Caco-2 (cell line): ENCODE data around the gene ZNF862. TPM values are rescaled to one million over a fixed set of nuclear protein-coding genes. Genes with fewer than 3 reads are reported as not detected.

Source experiments
- BruUV-seq: library from RNA; stranded (reverse); fragments of 400-500 nt; replicated peaks from 2 replicates; lab custom pipeline; 2021; lab: Mats Ljungman, UMichigan
- CTCF ChIA-PET: fragments of 300-600 bp; sonication (Branson Sonifier 250); formaldehyde crosslinking; loops from one replicate; lab custom pipeline; 2022; ENCODE audit warnings: antibody characterized with exemption; lab: Charles Lee
- POLR2A ChIA-PET: fragments of 300-600 bp; sonication (Branson Sonifier 250); formaldehyde crosslinking; loops from one replicate; lab custom pipeline; 2022; ENCODE audit warnings: antibody characterized with exemption; lab: Charles Lee
- DNase-seq, 2 experiments: peaks; one replicate each; pipeline versions ENCODE4 v3.0.0 to v3.0.0-alpha.2; 2020 to 2022
- H3K27me3 ChIP-seq: replicated peaks from 2 replicates; pipeline ENCODE4 v1.6.0; 2011; ENCODE audit warnings: low read length; ENCODE audit not compliant: control insufficient read depth, insufficient read depth
- H3K36me3 ChIP-seq: 2 replicates; pipeline ENCODE4 v1.5.1; 2011; ENCODE audit warnings: low read length; ENCODE audit not compliant: control insufficient read depth, insufficient read depth
- H3K4me1 ChIP-seq: fragments of 250-450 bp; sonication (Bioruptor Pico); 2 replicates; pipeline ENCODE4 v1.5.1; 2020; ENCODE audit warnings: mild to moderate bottlenecking
- H3K4me3 ChIP-seq: 2 replicates; pipeline ENCODE4 v1.5.1; 2011; ENCODE audit warnings: low read depth, mild to moderate bottlenecking, control low read depth, low read length
- H3K9me3 ChIP-seq: fragments of 250-450 bp; sonication (Bioruptor Pico); 2 replicates; pipeline ENCODE4 v1.5.1; 2020; ENCODE audit warnings: mild to moderate bottlenecking, moderate library complexity
- H3K27ac Mint-ChIP-seq: one replicate; pipeline ENCODE4 v1.8.0; 2022; ENCODE audit warnings: mixed read lengths; ENCODE audit not compliant: unreplicated experiment
- H3K27me3 Mint-ChIP-seq: one replicate; pipeline ENCODE4 v1.8.0; 2022; ENCODE audit warnings: mixed read lengths; ENCODE audit not compliant: insufficient read depth, unreplicated experiment
- H3K36me3 Mint-ChIP-seq: one replicate; pipeline ENCODE4 v1.8.0; 2022; ENCODE audit warnings: mild to moderate bottlenecking, mixed read lengths; ENCODE audit not compliant: insufficient read depth, unreplicated experiment
- H3K4me1 Mint-ChIP-seq: one replicate; pipeline ENCODE4 v1.8.0; 2022; ENCODE audit warnings: low read depth, mixed read lengths; ENCODE audit not compliant: unreplicated experiment
- H3K4me3 Mint-ChIP-seq: one replicate; pipeline ENCODE4 v1.8.0; 2022; ENCODE audit warnings: mild to moderate bottlenecking, moderate library complexity, mixed read lengths; ENCODE audit not compliant: unreplicated experiment
- H3K9me3 Mint-ChIP-seq: one replicate; pipeline ENCODE4 v1.8.0; 2022; ENCODE audit warnings: mixed read lengths; ENCODE audit not compliant: unreplicated experiment
- CTCF ChIP-seq, 2 experiments: fragments of 200-600 bp in 1 of 2; IDR thresholded peaks; 1 replicate in 1 of 2; 2 replicates in 1 of 2; pipeline versions ENCODE4 v1.5.1 to v1.8.0; 2011 to 2022; ENCODE audit warnings: antibody characterized with exemption in 1 of 2, control low read depth in 1 of 2, inconsistent platforms in 1 of 2, low read depth in 1 of 2, low read length in 1 of 2, mild to moderate bottlenecking in 1 of 2, moderate library complexity in 1 of 2; ENCODE audit not compliant: insufficient read depth in 1 of 2, severe bottlenecking in 1 of 2, unreplicated experiment in 1 of 2
- intact Hi-C: fragments of 100-400 bp; cut with micrococcal nuclease; formaldehyde crosslinking; loops from one replicate; pipeline ENCODE4 v1.10.0; 2022; ENCODE audit not compliant: unreplicated experiment
- total RNA-seq: library from RNA; stranded (reverse); gene quantifications from 2 replicates; pipeline ENCODE4 v1.2.3, GENCODE V29; 2022

ZNF862 gene
- total RNA-seq, 1 experiment from 2014 or later = 3.5 TPM

- H3K36me3 ChIP-seq = no peaks in the 10 kb centered on the region
- intact Hi-C loops = loop anchor here (5.0 kb wide), 1 partner anchor 164 kb away; no protein-coding TSS in a partner anchor
- peaks cover 4% of the 10 kb centered on the region for H3K27me3 Mint-ChIP-seq
These were observed 45.3 kb downstream of the ZNF862 start for GRCh38 chr7:149883452-149883861.

GRCh38 chr7:149884016-149884415 is 45.8 kb downstream of the ZNF862 start:
- no peak overlapping the region for H3K4me3 Mint-ChIP-seq
- H3K36me3 Mint-ChIP-seq = no peaks in the 10 kb centered on the region
- ChIA-PET POLR2A (no interaction called here), CTCF (interaction anchor here (0.9 to 1.6 kb wide), 3 partner anchors 10 to 76 kb away, joined by 3 read pairs; no protein-coding TSS in a partner anchor)
- Histone ChIP-seq H3K4me3 (no peak overlapping the region), H3K36me3 (no peaks in the 10 kb centered on the region), H3K27me3 (no peaks in the 10 kb centered on the region), H3K4me1 (no peaks in the 10 kb centered on the region), H3K9me3 (no peaks in the 10 kb centered on the region)
- no TSS peak for BruUV-seq
- no peak for TF ChIP-seq CTCF (IDR thresholded peaks at IDR 0.05; ENCODE audit: insufficient read depth in 1 of 2, low read depth in 1 of 2, low read length in 1 of 2, severe bottlenecking in 1 of 2, unreplicated experiment in 1 of 2)
- peaks cover 5% of the 10 kb centered on the region for H3K27me3 Mint-ChIP-seq
- H3K9me3 Mint-ChIP-seq = peaks cover 9% of the 10 kb centered on the region
- DNase-seq = no peak
- H3K27ac Mint-ChIP-seq = no peak overlapping the region
- intact Hi-C loops = loop anchor here (5.0 kb wide), 1 partner anchor 163 kb away; no protein-coding TSS in a partner anchor
- H3K4me1 Mint-ChIP-seq = no peaks in the 10 kb centered on the region

More at GRCh38 chr7:149883452-149883861, 45.3 kb downstream of the ZNF862 start:
- BruUV-seq = no TSS peak
- H3K27me3 ChIP-seq = no peaks in the 10 kb centered on the region
- ChIA-PET POLR2A (no interaction called here), CTCF (interaction anchor here (0.9 to 1.6 kb wide), 3 partner anchors 9 to 76 kb away, joined by 3 read pairs; no protein-coding TSS in a partner anchor)
- DNase-seq = peak; percentile 59 to 63
- Mint-ChIP-seq H3K4me1 (no peaks in the 10 kb centered on the region), H3K4me3 (no peak overlapping the region), H3K36me3 (no peaks in the 10 kb centered on the region), H3K27ac (no peak overlapping the region), H3K9me3 (peaks cover 9% of the 10 kb centered on the region)
- TF ChIP-seq CTCF (IDR thresholded peaks at IDR 0.05; ENCODE audit: insufficient read depth in 1 of 2, low read depth in 1 of 2, low read length in 1 of 2, severe bottlenecking in 1 of 2, unreplicated experiment in 1 of 2) = peak; percentile 64 to 80
- no peaks in the 10 kb centered on the region for H3K9me3 ChIP-seq
- H3K4me3 ChIP-seq = no peak overlapping the region
- H3K4me1 ChIP-seq = no peaks in the 10 kb centered on the region

- no peak for TF ChIP-seq CTCF (IDR thresholded peaks at IDR 0.05; ENCODE audit: insufficient read depth in 1 of 2, low read depth in 1 of 2, low read length in 1 of 2, severe bottlenecking in 1 of 2, unreplicated experiment in 1 of 2)
- Mint-ChIP-seq H3K27ac (no peak overlapping the region), H3K4me3 (no peak overlapping the region), H3K9me3 (peaks cover 9% of the 10 kb centered on the region), H3K36me3 (no peaks in the 10 kb centered on the region), H3K4me1 (no peaks in the 10 kb centered on the region), H3K27me3 (peaks cover 7% of the 10 kb centered on the region)
- Histone ChIP-seq H3K36me3 (no peaks in the 10 kb centered on the region), H3K4me1 (no peaks in the 10 kb centered on the region), H3K27me3 (no peaks in the 10 kb centered on the region), H3K4me3 (no peak overlapping the region), H3K9me3 (no peaks in the 10 kb centered on the region)
- intact Hi-C loops = loop anchor here (5.0 kb wide), 1 partner anchor 163 kb away; no protein-coding TSS in a partner anchor
- DNase-seq = no peak
- ChIA-PET POLR2A (no interaction called here), CTCF (interaction anchor here (1.6 kb wide), 1 partner anchor 10 kb away, joined by 3 read pairs; no protein-coding TSS in a partner anchor)
- no TSS peak for BruUV-seq
These were observed 46.4 kb downstream of the ZNF862 start for GRCh38 chr7:149884541-149884940.
